Gastrocnemius medialis (tissue), 4 donors: Measurements from ENCODE around the gene RBL1. TPM values are rescaled to one million over a fixed set of nuclear protein-coding genes. Genes with fewer than 3 reads are reported as not detected.

ENCODE experiments used
- ATAC-seq, 2 donors: fragments of 150-250 bp; one replicate each; pipeline ENCODE4 v1.9.1; 2016
- DNase-seq, 2 donors: peaks; one replicate each; pipeline ENCODE4 v3.0.0-alpha.2; 2019
- H3K27ac ChIP-seq, 4 donors: fragments of 200-600 bp; sonication (generic); 1 replicate in 1 of 4; 2 replicates in 3 of 4; pipeline ENCODE4 v1.5.1; 2016 to 2018; ENCODE audit warnings: mild to moderate bottlenecking in 2 of 4, moderate library complexity in 1 of 4
- H3K27me3 ChIP-seq, 3 donors: fragments of 200-600 bp; sonication (generic) in 2 of 3; 1 replicate in 1 of 3; 2 replicates in 2 of 3; pipeline versions ENCODE4 v1.5.1 to v1.6.0; 2016 to 2019; ENCODE audit warnings: mild to moderate bottlenecking in 1 of 3, moderate library complexity in 1 of 3
- H3K36me3 ChIP-seq, 2 donors: fragments of 200-600 bp; sonication (generic) in 1 of 2; one replicate each; pipeline ENCODE4 v1.5.1; 2017 to 2018
- H3K4me1 ChIP-seq, 2 donors: fragments of 200-600 bp; sonication (generic) in 1 of 2; one replicate each; pipeline ENCODE4 v1.5.1; 2016 to 2017; ENCODE audit warnings: mild to moderate bottlenecking in 2 of 2
- H3K4me3 ChIP-seq, 4 donors: fragments of 200-600 bp; sonication (generic) in 3 of 4; 1 replicate in 1 of 4; 2 replicates in 3 of 4; pipeline ENCODE4 v1.5.1; 2016 to 2019; ENCODE audit warnings: mild to moderate bottlenecking in 2 of 4
- H3K9me3 ChIP-seq, 3 donors: fragments of 200-600 bp; sonication (generic) in 2 of 3; 1 replicate in 1 of 3; 2 replicates in 2 of 3; pipeline ENCODE4 v1.5.1; 2016 to 2019
- CTCF ChIP-seq, 5 experiments: fragments of 450-650 bp in 3 of 5; fragments of 200-600 bp in 2 of 5; sonication (generic) in 2 of 5; IDR thresholded peaks in 4 of 5; conservative IDR thresholded peaks in 1 of 5; 1 replicate in 4 of 5; 2 replicates in 1 of 5; pipeline ENCODE4 v1.5.1; 2016 to 2019; ENCODE audit warnings: antibody characterized with exemption in 5 of 5, mild to moderate bottlenecking in 3 of 5, moderate library complexity in 3 of 5
- POLR2A ChIP-seq, 2 donors: fragments of 450-650 bp; IDR thresholded peaks; one replicate each; pipeline ENCODE4 v1.6.1; 2017; ENCODE audit warnings: antibody characterized with exemption in 2 of 2, mild to moderate bottlenecking in 2 of 2, moderate library complexity in 2 of 2
- in situ Hi-C, 4 donors: fragments of 200-750 bp; cut with MboI; loops; one replicate each; pipeline versions ENCODE4 v1.15.0 to v1.8.0; 2017; ENCODE audit warnings: low sequenced_read_pairs in 4 of 4
- intact Hi-C: fragments of 100-400 bp; cut with DNase I; formaldehyde crosslinking; loops from one replicate; pipeline ENCODE4 v1.15.1; 2023; ENCODE audit warnings: low total_unique reads
- total RNA-seq, 4 donors: library from RNA; depleted of rRNA; stranded (reverse); fragments of >200 nt; gene quantifications; one replicate each; pipeline versions ENCODE4 v1.1.0 to v1.2.3, GENCODE V29; 2016

The RBL1 gene
- total RNA-seq, 4 donors from 2014 or later = 2.9 to 13.0 (median 6.1) TPM

- Histone ChIP-seq H3K27me3 (no peaks in the 10 kb centered on the region), H3K27ac (peak overlapping the region; percentile 71 to 98 (median 91)), H3K4me1 (peaks cover 5 to 25% of the 10 kb centered on the region in 2 donors), H3K9me3 (no peaks in the 10 kb centered on the region), H3K4me3 (peak overlapping the region; percentile 89 to 100 (median 98)), H3K36me3 (no peaks in the 10 kb centered on the region)
- intact Hi-C loops = loop anchor here (5.0 kb wide), 1 partner anchor 145 kb away; the partner anchor contains the start of gene RBL1
- DNase-seq = no peak
- peak in 1 of 2 donors; percentile 3 for ATAC-seq
- in situ Hi-C loops = no loop called here
- TF ChIP-seq CTCF (IDR thresholded peaks at IDR 0.05 in 4 of 5, conservative IDR thresholded peaks at IDR 0.05 in 1 of 5) = no peak
- TF ChIP-seq POLR2A (IDR thresholded peaks at IDR 0.05) = no peak
These were observed 143.6 kb downstream of the RBL1 start for GRCh38 chr20:36951979-36952738.

DNA sequence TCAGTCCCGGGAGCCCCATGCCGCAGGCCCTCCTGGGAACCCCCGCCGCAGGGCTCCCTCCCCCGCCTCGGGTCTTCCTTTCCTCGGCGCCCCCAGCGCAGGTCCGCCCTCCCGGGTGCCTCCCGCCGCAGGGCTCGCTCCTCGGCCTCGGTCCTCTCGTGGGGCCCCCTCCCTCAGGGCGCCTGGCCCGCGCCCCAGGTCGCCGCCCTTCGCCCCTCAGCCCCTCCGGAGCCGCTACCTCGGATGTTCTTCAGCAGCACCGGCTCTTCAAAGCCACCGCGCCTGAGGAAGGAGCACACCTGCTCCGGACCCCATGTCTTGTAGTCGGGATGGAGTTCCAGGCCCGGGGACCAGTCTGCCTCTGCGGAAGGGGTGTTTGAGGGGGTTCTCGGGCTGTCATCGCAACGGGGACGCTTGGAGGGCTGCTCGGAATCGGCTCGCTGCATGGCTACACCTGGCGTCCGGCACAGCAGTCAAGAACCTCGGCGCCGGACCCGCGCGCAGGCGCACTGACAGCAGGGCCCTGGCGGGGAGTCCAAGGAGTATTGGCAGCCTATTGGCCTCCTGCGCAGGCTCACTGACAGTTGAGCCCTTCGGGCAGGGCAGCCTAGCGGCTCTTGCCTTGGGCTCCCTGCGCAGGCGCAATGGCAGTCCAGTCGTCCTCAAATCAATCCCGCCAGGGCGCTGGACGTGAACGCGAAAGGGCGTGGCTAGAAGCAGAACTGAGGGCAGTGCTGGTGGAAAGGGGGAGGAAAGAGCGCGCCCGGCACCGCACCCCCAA lies 144.4 kb downstream of the RBL1 start, which contains the start of gene SAMHD1:
TSS of gene SAMHD1 (minus strand) at position 511 of the 781 bp plus-strand sequence. CDS start at position 446, 65 bp downstream.
- TF ChIP-seq CTCF (IDR thresholded peaks at IDR 0.05 in 4 of 5, conservative IDR thresholded peaks at IDR 0.05 in 1 of 5) (peak in 3 of 5 experiments; percentile 12 to 37 (median 16)), POLR2A (IDR thresholded peaks at IDR 0.05) (peak; percentile 82 to 86)
- H3K4me1 ChIP-seq = peaks cover 13 to 32% of the 10 kb centered on the region in 2 donors
- DNase-seq (peak; percentile 97 to 98), ATAC-seq (peak; percentile 96 to 97)
- no peaks in the 10 kb centered on the region for H3K27me3 ChIP-seq
- peak within 1 kb of the TSS; percentile 81 to 98 (median 91) for H3K27ac ChIP-seq
- in situ Hi-C loops = no loop called here
- H3K9me3 ChIP-seq = no peaks in the 10 kb centered on the region
- intact Hi-C loops = loop anchor here (5.0 kb wide), 1 partner anchor 146 kb away; the partner anchor contains the start of gene RBL1
- peaks cover 0 to under 1% of the 10 kb centered on the region in 2 donors for H3K36me3 ChIP-seq
- peak within 1 kb of the TSS; percentile 89 to 100 (median 98) for H3K4me3 ChIP-seq

GRCh38 chr20:36950414-36951197 lies 145.2 kb downstream of the RBL1 start:
- intact Hi-C loops = loop anchor here (1.0 to 5.0 kb wide), 2 partner anchors 88 to 147 kb away; partner anchors contain the start of gene RBL1

More at GRCh38 chr20:36950414-36951197, 145.2 kb downstream of the RBL1 start:
- Histone ChIP-seq H3K9me3 (no peaks in the 10 kb centered on the region), H3K27ac (peak overlapping the region; percentile 81 to 98 (median 91)), H3K27me3 (no peaks in the 10 kb centered on the region), H3K4me1 (peaks cover 14 to 33% of the 10 kb centered on the region in 2 donors), H3K36me3 (peaks cover 0 to 8% of the 10 kb centered on the region in 2 donors), H3K4me3 (peak overlapping the region; percentile 89 to 100 (median 98))
- in situ Hi-C loops = no loop called here
- DNase-seq (no peak), ATAC-seq (peak in 1 of 2 donors; percentile 4)
- TF ChIP-seq POLR2A (IDR thresholded peaks at IDR 0.05) = no peak
- no peak for TF ChIP-seq CTCF (IDR thresholded peaks at IDR 0.05 in 4 of 5, conservative IDR thresholded peaks at IDR 0.05 in 1 of 5)

Other genes with a start within 250 kb of the RBL1 start
- not detected for gene TLDC2, start 219.9 kb downstream of the RBL1 start, total RNA-seq
- 10 to 100 TPM; 37.5 to 84.1 (median 69.4) TPM for gene SAMHD1, start 144.3 kb downstream of the RBL1 start, total RNA-seq
- gene RPN2, start 83.3 kb upstream of the RBL1 start, total RNA-seq = 100 to 1,000 TPM in 3 of 4 donors, 10 to 100 TPM in 1; 85.7 to 132 (median 127) TPM
- 1 to 10 TPM; 1.4 to 4.4 (median 3.0) TPM for gene MROH8, start 83.6 kb upstream of the RBL1 start, total RNA-seq
- not detected for gene GHRH, start 165.8 kb upstream of the RBL1 start, total RNA-seq
- 10 to 100 TPM in 1 of 4 donors, 1 to 10 TPM in 3; 6.6 to 11.8 (median 7.5) TPM for gene MANBAL, start 193.7 kb upstream of the RBL1 start, total RNA-seq